HG03354 (cell line): ENCODE data around the gene CREB3.

Experiments
- ATAC-seq: cut with Tn5 transposase; IDR thresholded peaks from one replicate; pipeline ENCODE4 v1.9.1; 2021; ENCODE audit warnings: mild to moderate bottlenecking; ENCODE audit not compliant: unreplicated experiment, poor library complexity, severe bottlenecking

The CREB3 gene

GRCh38 chr9:35700031-35700430 lies 32.4 kb upstream of the CREB3 start:
- no peak for ATAC-seq

DNA sequence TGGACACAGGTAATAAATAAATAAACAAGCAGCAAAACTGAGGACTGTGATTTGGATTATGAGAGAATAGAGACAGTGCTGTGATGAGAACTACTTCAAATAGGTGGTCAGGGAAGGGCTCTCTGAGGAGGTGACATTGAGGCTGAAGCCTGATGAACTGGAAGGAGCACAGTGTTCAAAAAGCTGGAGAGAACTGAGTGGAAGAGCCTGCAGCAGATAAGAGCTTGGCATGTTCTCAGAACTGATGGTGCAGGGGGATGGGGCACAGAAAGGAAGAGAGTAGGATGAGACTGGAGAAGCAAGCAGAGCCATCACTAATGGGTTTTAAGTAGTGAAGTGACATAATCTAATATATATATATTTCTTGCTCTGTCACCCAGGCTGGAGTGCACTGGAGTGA lies 31.5 kb upstream of the CREB3 start:
- ATAC-seq, result no peak

GRCh38 chr9:35702696-35703095 lies 29.8 kb upstream of the CREB3 start:
- ATAC-seq, result no peak

- no peak for ATAC-seq
Measured at GRCh38 chr9:35703906-35704672, 28.4 kb upstream of the CREB3 start.

DNA sequence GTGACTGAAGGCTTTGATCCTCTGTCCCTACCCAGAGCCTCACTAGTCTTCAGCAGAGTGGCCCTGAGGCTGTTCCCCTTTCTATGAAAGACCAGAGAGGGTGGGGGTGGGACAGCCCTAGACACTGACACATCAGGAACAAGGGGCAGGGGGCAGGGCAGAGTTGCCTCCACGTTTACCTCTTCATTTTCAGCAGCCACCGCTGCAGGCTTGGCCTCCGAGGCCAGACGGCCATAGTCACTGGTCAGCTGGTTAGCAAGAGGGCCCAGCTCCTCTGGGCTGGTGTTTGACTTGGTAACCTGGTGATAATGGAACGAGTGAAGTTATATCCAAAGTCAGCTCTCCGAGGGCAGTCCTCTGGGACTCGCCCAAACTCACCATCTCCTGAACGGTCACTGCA lies 27.1 kb upstream of the CREB3 start:
- no peak for ATAC-seq

DNA sequence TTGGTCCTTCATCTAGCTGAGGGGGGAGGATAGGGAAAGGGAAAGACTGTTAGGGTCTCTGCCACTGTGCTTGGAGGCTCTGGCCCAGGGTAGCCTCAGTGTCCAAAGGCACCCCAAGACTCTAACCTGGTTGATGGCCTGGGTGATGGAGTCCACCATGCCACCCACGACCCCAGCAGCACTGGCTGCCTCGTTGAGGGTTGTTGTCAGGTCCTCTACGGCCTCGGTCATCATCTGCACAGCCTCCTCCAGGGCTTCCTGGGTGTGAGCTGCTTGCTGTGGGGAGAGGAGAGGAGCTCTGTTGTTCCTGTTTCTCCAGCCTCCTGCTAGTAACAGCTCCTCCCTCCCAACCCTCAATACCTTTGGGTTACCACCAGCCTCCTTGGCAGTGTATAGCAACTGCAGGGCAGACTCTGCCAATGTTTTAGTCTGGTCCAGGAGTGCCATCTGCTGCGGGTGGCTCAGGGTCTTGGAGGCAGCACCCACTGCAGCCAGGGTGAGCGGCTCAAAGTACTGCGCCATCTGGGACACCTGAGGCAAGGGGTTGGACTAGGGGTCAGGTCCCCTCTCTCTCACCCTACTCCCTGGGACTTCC lies 26.5 kb upstream of the CREB3 start:
- ATAC-seq, result no peak

- no peak for ATAC-seq
Measured at GRCh38 chr9:35706951-35707350, 25.5 kb upstream of the CREB3 start.

DNA sequence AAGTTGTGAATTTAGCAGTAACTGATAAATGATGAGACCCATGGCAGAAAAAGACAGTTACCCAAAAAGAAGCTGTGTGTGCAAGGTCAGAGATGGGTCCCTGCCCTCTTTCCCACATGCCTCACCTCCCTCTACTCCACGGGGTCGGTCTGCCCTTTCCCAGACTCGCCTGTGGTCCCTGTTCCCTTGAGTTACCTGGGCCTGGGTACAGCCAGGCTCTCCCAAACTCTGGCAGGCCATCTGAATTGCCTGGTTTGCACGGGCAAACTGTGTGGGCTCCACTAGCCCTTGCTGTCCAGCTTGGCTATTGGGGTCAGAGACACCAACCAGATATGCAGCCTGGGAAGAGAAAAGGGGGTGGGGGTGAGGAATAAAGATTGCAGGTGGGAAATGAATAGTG lies 24.3 kb upstream of the CREB3 start:
- ATAC-seq, result no peak

DNA sequence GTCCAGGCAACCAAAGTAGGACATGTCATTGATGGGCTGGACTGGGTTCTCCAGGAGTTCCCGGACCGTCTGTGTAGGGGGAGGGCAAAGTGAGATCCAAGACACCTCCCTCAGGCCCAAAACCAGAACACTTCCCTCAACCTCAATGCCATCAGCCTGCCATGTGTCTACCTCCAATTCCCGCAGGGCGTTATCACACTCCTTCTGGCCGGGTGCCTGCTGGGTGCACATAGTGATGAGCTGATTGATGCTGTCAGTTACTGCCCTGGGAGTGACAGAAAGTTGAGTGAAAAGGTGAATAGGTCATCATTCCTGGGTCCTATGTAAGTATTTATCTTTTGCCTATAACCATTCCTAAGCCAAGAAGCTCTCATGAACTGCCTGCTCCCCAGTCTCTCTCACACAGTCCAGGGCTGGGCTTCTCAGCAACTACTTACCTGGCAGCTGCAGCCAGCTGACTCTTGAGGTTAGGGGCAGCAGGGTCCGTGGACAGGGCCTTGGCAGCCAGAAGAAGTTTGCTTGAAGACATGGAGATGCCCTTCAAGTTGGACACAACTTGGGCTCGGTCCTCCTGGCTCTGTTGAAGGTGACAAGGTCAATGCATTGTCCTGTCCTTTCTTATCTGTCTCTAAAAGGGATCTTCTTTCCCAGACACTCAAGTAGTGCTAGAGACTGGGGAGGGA lies 21.5 kb upstream of the CREB3 start:
- ATAC-seq, result no peak

- ATAC-seq, result no peak
Measured at GRCh38 chr9:35711501-35712428, 20.7 kb upstream of the CREB3 start.

DNA sequence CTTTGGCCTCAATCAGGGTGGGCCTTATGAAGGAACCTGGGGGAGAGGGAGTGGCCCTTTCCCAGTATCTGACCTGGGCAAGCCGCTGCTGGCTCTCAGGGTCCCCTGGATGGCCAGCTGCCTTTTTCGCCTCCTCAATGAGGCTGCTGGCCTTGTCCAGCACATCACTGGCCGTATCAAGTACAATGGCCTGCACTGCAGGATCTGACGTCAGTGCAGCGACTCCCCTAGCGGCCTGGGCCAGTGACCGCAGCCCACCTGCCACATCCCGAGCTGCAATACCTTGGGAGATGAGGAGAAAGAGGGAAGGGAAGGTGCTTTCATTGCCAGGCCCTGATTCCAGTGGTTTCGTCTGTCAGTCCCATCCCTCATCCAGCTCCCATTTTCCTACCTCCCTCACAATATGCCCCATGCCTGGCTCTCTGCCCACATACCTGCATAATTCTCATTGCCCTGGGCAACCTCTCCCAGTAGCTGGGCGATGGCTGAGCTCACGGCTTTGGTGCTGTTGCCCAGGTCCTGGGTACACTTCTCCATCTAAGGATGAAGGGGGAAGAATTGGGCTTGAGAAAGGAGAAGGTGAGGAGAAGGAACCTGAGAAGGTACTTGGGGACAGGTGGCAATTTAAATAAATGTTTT lies 19.6 kb upstream of the CREB3 start:
- no peak for ATAC-seq

- no peak for ATAC-seq
Measured at GRCh38 chr9:35713578-35713977, 18.9 kb upstream of the CREB3 start.

- ATAC-seq, result no peak
Measured at GRCh38 chr9:35714123-35714522, 18.3 kb upstream of the CREB3 start.

- ATAC-seq, result no peak
Measured at GRCh38 chr9:35714579-35715252, 17.8 kb upstream of the CREB3 start.

DNA sequence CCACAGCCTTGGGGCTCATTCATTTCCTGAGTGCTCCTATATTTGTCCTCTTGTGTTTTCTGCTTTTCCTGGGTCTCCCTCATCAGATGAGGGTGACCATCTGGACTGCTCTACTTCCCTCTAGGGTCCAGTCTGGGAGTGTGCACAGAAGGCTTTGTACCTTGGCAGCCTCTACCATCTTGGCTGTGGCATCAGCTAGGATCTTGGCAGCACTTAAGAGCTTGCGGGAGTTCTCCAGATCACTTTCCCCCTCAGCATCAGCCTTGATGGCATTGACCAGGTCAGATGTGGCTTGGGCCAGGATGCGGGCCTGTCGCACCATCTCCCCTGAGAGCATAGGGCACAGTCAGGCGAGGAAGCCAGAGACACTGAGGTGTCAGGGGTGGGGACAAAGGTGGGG lies 16.2 kb upstream of the CREB3 start:
- no peak for ATAC-seq

DNA sequence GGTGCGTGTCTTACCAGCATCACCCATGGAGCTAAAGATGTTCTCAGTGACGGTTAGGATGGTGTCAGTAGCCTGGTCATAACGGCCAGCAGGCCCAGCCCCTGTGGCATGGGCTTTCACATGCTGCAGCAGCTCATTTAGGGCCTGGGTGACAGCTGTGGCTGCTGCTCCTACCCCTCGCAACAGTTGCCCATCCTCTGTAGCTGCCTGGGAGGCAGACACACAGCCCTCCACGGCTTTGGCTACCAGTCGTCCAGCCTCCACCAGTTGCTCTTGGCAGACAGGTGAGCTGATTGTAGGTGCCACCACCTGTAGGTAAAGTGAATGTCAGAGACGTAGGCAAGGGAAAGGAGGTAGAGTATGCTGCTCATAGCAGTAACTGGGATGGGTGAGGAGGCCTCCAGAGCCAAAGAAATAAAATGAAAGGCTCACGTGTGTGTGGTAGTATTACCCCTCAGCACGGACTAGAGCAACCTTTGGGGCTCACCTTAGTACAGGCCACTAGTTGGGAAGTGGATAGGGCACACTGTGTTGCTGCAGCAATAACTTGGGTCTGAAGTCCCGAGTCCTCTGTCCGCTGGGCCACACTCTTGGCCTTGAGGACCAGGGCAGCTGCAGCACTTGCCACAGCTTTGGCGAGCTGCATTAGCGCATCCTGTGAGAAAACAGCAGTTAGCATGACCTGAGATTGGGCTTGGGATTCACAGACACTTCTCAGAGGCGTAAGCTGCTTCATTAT lies 15.2 kb upstream of the CREB3 start:
- no peak for ATAC-seq

DNA sequence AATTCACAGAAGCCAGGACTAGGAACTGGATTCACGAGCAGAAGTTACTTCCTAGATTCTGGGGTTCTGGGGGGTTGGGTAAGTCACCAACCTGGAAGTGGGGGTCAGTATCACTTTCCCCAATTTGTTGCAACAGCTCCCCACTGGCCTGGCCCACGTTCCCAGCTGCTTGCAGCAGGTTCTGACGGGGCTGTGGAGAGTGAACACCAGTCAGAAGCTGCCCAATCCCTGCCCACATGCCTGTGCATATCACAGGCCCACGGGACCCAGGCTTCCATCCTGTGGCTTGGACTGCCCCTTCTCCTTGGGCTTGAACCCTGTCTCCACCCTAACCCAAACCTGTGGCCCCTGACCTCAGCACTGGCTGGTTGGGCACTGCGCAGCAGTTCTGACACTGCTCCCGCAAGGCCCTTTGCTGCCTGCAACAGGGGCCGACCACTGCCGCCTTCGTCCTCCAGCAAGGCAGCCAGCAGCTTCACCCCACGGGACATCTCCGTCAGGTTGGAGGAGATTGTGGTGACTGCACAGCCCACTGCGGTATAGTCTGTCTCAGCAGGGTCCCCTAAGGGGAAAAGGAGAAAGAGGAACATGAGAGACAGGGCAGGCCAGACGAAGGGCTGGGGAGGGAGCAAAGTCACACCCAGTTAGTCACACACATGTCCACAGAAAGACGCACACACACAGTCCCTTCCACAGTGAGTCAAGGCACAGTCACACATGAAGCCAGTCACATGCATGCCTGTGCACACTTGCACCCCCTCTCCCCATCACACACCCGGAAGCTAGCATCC lies 13.6 kb upstream of the CREB3 start:
- ATAC-seq, result no peak

DNA sequence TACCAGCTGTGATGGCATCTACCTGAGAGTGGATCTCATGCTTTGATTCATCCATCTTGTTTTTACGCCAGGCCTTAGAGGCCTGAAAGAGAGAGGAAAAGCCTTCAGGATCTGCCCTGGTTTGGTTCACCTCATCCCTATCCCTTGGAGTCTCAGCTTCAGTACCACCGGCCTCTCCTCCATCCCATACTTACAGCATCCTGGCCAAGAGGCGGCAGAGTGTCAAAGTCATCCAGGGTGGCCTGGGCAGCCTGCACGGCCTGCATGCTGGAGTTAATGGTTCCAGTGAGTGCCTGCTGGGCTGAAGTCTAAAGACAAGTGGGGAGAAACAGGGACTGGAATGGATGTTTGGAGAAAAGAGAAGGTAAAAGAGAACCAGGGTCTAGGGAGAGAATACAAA lies 12.9 kb upstream of the CREB3 start:
- no peak for ATAC-seq
